HG03060 (cell line): ENCODE results near the gene ADGRL2.

Source experiments
- ATAC-seq: cut with Tn5 transposase; IDR thresholded peaks from one replicate; pipeline ENCODE4 v1.9.1; 2021; ENCODE audit warnings: low read depth, moderate number of reproducible peaks; ENCODE audit not compliant: unreplicated experiment

The ADGRL2 gene

GRCh38 chr1:81800695-81801650 is at the start of gene ADGRL2:
TSS of gene ADGRL2 (plus strand) at chr1:81800934. CDS start at chr1:81836985, 36,051 bp downstream.
- no peak for ATAC-seq

GRCh38 chr1:81752840-81753239 is 47.9 kb upstream of the ADGRL2 start:
- ATAC-seq, result no peak

GRCh38 chr1:81754424-81754823 is 46.3 kb upstream of the ADGRL2 start:
- ATAC-seq, result no peak

GRCh38 chr1:81756872-81757271 is 43.9 kb upstream of the ADGRL2 start:
- ATAC-seq, result no peak

DNA sequence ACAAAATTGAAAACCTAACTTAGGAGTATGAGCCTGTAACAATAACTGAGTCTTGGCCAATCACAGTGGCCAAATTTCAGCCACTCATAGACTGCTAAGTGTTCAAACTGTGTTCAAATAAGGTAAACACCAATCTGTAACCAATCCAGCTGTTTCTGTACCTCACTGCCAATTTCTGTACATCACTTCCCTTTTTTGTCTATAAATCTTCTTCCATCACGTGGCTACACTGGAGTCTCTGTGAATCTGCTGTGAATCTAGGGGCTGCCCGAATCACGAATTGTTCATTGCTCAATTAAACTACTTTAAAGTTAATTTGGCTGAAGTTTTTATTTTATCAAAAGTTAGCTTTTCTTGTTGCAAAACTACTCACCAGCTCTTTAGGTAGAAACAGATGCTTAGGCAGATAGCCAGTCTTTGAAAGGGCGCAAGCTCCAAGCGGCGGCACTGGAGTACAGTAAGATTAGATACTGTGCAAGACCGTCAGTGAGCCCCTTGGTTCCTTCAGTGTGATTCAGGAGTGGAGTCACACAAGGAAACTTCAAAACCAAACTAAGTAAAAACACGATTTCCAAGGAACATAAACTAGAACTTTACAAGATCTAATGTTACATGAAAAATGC is 43.2 kb upstream of the ADGRL2 start:
- ATAC-seq, result no peak

GRCh38 chr1:81758181-81758580 is 42.6 kb upstream of the ADGRL2 start:
- ATAC-seq, result no peak

DNA sequence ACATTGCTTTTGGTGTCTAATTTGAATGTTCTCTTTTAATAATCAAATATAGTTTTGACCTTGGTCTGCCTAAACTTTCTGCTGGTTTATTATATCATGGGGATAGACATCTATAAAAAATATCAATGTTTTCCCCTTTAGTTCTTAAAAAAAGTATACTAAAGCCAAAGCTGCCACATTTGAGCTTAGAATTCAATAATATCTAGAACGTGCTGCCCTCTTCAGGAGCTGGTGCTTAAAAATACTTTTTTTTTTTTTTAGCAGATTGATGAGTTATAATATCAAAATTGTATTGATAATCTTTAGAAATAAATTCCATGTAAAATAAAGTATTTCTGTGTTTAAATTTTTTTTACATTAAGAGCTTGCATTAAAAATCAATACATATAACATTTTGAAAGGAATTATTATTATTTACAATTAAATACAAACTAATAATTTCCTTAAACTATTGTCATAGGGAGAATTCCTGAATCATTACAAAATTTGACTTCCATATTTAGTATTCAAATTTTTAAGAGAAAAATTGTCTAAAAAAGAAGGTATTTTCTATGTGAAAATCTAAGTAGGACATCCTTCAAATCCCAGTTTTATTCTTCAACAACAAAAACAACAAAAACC is 40.1 kb upstream of the ADGRL2 start:
- no peak for ATAC-seq

- ATAC-seq, result no peak
These were observed 25.2 kb upstream of the ADGRL2 start for GRCh38 chr1:81775510-81775909.

- ATAC-seq, result no peak
These were observed 19.9 kb upstream of the ADGRL2 start for GRCh38 chr1:81780705-81781454.

DNA sequence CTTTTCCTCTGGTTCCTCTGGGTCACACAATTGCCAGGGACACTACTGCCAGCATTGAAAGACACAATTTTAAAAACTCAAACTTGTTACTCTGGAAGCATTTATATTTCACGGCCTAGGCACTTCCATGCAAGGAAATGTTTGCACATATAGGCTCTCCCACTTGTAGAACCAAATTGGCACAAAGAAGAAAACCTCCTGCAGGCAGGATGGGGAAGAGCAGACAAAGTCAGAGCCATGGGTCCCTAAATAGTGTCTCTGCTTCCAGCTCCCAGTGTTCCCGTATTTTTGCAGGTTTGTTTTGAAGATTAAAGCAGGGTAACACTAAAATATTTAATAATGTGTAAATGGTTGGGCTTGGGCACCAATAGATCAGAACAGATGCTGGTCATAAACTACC is 19.0 kb upstream of the ADGRL2 start:
- no peak for ATAC-seq

DNA sequence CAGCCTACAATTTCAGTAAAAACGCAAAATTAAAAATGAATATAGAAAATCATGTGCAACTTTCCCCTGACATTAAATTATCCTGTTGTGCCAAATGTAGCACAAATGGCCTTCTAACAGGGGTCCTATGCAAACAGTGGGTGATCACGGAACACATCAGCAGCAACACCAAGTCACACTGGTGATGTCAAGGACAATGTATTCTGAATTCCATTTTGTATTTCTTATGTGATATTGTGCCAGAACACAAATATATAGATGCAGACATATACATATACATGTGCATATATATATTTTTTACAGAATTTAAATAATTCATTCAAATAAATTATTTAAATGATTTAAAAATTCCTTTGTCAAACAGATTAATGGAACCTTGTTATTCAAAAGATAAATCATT is 8.6 kb upstream of the ADGRL2 start:
- no peak for ATAC-seq

- no peak for ATAC-seq
These were observed 3.0 kb upstream of the ADGRL2 start for GRCh38 chr1:81797701-81798100.

GRCh38 chr1:81799939-81800694 is 617 bp upstream of the ADGRL2 start:
- ATAC-seq, result no peak

- ATAC-seq, result no peak
These were observed 1.1 kb downstream of the ADGRL2 start for GRCh38 chr1:81801651-81802456.

DNA sequence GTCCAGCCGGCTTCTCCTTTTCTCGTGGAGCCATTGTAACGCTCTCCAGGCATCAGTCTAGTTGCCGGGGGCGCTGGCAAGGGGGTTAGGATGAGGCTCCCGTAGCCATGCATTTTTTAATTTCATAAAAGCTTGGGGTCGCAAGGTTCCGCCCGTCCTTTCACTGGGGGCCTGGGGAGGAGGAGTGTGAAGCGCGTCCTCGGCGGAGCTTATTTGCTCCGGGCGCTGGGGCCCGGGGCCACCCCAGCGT is 1.6 kb downstream of the ADGRL2 start:
- ATAC-seq, result no peak

GRCh38 chr1:81802707-81803430 is 2.1 kb downstream of the ADGRL2 start:
- no peak for ATAC-seq

DNA sequence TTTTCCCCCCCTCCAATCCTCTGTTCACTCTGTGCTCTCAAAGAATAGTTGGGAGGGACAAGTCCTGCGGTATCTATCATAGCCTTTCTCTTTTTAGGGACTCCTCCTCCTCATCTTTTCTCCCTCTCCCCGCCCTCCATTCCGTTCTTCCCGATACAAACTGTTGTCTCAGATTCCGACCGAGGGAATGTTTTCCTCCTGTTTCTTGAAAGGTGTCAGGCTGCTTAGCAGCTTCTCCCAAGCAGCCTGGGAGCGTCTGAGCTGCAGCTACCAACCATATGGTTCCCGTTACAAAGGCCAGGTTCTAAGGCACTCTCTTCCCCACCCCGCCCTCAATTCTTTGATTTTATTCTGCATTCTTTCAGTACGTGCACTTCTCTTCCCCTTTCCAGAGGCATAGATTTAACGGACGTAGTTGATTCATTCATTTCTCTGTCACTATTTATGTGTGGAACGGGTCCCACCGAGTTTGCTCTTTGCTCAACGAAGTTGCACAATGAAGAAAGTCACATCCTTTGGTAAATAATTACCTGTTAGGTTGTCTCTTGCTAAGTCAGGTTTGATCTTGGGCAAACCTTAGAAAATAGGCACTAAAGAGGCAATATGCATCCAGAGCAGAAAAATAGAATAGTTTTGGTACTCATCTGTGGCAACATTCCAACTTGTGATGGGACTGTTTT is 2.8 kb downstream of the ADGRL2 start:
- ATAC-seq, result no peak

- ATAC-seq, result no peak
These were observed 3.6 kb downstream of the ADGRL2 start for GRCh38 chr1:81804312-81804711.
